IgD-negative memory B cell (primary cell): ENCODE measurements around the gene EBF3. TPM values are rescaled to one million over a fixed set of nuclear protein-coding genes. Genes with fewer than 3 reads are reported as not detected.
A peak's percentile ranks its signal among the peaks of the same experiment; 100 is the strongest.

Experiments used
- H3K27ac Mint-ChIP-seq, 3 donors: one replicate each; pipeline ENCODE4 v1.8.0; 2020 to 2022; ENCODE audit warnings: mild to moderate bottlenecking in 3 of 3, mixed read lengths in 3 of 3, moderate library complexity in 1 of 3
- H3K27me3 Mint-ChIP-seq: one replicate; pipeline ENCODE4 v1.8.0; 2021; ENCODE audit warnings: mixed read lengths
- H3K36me3 Mint-ChIP-seq: one replicate; pipeline ENCODE4 v1.8.0; 2020; ENCODE audit warnings: mild to moderate bottlenecking, mixed read lengths
- H3K4me1 Mint-ChIP-seq, 3 donors: one replicate each; pipeline ENCODE4 v1.8.0; 2020 to 2022; ENCODE audit warnings: mixed read lengths in 3 of 3, mild to moderate bottlenecking in 1 of 3
- H3K4me3 Mint-ChIP-seq, 4 donors: one replicate each; pipeline ENCODE4 v1.8.0; 2020 to 2022; ENCODE audit warnings: mild to moderate bottlenecking in 4 of 4, mixed read lengths in 4 of 4, moderate library complexity in 3 of 4
- H3K9me3 Mint-ChIP-seq, 3 donors: one replicate each; pipeline ENCODE4 v1.8.0; 2020 to 2021; ENCODE audit warnings: mixed read lengths in 3 of 3, mild to moderate bottlenecking in 1 of 3
- polyA plus RNA-seq: library from polyadenylated mRNA; unstranded; fragments of 300-500 nt; fragmentation: Illumina TruSeq; gene quantifications from one replicate; pipeline ENCODE4 v1.2.3, GENCODE V29; 2021

EBF3 gene
- polyA plus RNA-seq, 1 donor from 2014 or later, result not detected

DNA sequence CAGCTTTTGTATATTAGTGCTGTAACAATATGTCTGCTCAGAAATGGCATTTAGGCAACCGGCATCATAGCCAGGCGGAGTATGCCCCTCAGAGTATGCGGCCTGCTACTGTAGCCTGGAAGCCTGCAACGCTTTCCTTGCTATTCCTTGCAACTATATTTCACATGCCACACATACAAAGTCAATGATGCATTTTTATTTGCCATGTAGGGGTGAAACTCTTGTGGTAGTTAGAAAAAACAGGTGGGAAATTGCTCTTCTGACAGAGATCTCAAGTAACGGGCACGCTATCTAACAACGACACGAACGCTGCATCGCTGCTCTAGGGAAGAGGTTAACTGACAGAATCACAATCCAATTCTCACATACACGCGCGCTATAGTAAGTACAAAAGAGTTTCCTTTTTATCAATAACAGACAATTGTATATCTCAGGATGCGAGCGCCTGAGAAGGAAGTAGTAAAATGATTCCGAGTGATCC, 5.9 kb downstream of the EBF3 start:
- Mint-ChIP-seq H3K4me1 (peaks cover 5 to 11% (median 10%) of the 10 kb centered on the region in 3 donors), H3K36me3 (no peaks in the 10 kb centered on the region), H3K27me3 (peaks cover 43% of the 10 kb centered on the region), H3K9me3 (peaks cover 0 to 10% (median 0%) of the 10 kb centered on the region in 3 donors), H3K27ac (peak overlapping the region in 2 of 3 donors; percentile 67 to 68), H3K4me3 (peak overlapping the region in 3 of 4 donors; percentile 4 to 76 (median 36))

DNA sequence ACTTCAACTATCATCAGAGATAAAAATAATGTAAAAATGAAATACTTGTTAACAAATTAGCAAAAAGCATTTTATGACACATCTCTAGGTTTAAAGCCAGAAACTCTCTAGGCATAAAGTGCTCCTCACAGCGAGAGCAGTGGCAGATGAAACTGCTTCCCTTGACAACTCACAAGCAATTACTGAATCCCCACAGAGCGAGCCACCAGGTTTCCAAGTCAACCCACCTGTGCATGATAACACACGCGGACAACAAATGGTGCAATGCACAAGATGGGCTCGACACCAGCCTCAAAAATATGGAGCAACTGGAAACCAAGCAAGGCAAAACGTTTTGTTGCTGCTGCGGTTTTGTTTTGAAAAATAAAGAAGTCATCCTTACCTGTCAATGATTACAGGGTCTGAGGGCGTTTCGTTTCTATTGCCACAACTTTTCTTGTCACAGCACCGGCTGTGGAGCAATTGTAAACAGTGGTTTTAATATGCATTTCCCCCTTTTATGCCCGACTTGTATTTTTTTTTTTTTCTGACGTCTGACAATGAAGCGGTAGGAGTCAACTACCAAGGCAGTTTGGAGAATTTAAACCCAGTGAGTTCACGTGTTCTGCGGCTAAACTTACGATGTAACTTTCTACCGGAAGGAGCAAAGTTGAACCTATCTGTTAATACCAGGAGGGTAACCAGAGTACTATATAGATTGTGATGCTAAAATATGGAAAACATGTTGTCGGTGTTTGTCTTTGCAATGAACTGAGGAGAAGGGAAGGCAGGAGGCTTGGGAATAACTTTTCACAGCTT, 7.0 kb downstream of the EBF3 start:
- Mint-ChIP-seq H3K27ac (peak overlapping the region in 1 of 3 donors; percentile 48), H3K27me3 (peaks cover 36% of the 10 kb centered on the region), H3K4me3 (no peak overlapping the region), H3K9me3 (peaks cover 0 to 10% (median 0%) of the 10 kb centered on the region in 3 donors), H3K36me3 (no peaks in the 10 kb centered on the region), H3K4me1 (peaks cover 0 to 6% (median 4%) of the 10 kb centered on the region in 3 donors)

DNA sequence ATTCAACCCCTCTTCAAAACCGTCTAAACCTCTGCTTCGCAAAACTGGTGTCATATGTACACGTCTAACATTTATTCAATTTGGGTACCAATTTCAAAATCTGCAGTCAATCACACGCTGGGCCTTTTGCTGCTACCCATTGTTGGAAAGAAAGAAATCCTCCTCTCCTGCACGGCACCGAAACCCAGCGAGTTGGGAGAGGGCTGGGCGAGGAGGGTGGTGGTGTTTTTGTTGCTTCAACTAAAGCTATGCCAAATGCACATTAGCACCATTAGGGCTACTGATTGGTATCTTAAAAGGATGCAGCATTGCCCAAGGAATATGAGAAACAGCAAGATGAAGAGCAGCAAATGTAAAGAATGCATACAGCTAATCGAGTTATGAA, 7.8 kb downstream of the EBF3 start:
- Mint-ChIP-seq H3K4me1 (peaks cover 0 to 6% (median 4%) of the 10 kb centered on the region in 3 donors), H3K4me3 (no peak overlapping the region), H3K27me3 (peaks cover 29% of the 10 kb centered on the region), H3K36me3 (no peaks in the 10 kb centered on the region), H3K27ac (peak overlapping the region in 1 of 3 donors; percentile 48), H3K9me3 (peaks cover 0 to 8% (median 0%) of the 10 kb centered on the region in 3 donors)

DNA sequence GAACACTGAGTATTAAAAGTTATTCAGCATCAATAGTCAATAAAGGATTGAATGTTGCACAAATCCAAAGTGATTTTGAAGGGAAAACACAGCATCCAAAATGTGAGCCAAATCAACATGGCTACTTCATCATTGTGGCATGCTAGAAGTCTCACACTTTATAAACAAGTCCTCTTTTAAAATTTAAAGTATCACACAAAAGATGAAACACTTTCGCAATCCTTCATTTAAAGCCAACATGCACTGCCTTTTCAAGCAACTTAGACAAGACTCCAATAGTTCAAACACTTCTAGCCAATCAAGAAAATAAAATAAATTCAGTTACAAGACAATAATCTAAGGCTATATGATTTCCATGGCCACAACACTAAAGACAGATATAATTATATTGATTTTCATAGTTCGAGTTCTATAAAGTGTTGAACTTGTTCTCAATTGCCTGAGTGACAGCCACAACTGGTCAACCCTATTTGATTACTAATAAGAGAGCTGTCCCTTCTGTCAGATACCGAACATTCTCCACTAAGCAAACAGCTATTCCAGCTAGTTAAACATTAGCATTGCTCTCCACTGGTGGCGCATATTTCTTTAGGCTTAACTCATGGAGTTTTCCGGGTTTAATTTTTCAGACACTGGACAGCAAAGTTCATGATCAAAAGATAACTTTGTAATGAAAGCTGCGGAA, 8.3 kb downstream of the EBF3 start:
- Mint-ChIP-seq H3K27ac (peak overlapping the region in 1 of 3 donors; percentile 48), H3K36me3 (no peaks in the 10 kb centered on the region), H3K9me3 (peaks cover 0 to 7% (median 0%) of the 10 kb centered on the region in 3 donors), H3K4me3 (no peak overlapping the region), H3K4me1 (peaks cover 0 to 6% (median 4%) of the 10 kb centered on the region in 3 donors), H3K27me3 (peaks cover 24% of the 10 kb centered on the region)

DNA sequence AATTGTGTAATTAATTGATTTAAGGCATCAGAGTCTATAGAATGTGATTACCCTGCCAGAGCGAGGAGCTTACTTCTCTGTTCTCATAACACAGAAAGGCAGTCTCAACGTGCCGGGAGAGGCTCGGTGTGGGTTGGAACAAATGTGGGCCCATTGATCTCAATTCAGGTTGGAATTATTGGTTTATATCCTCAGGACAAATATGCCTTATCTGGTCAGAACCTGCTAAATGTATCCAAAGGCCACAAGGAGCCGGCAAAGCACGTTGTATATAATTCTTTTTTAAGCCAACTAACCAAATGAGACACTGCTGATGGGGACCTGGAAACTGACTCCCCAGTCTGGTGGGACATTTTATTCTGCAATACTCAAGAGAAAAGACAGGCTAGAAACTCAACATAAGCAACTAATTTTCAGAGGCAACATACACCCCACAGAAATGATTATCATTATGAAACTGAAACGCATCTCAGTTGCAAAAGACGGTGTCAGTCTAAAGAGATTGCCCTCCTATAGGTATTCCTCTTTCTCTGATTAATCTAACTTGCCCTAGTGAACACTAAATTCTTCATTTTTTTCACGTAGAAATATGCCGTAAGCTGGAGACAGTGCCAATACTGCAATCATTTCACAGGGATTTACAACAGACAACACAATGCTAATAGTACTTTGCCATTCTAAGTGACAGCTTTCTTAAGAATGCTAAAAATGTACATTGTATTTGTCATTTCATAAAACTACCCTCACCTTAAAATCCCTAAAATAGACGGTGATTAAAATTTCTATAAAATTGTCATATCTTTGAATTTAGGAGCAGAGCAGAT, 9.4 kb downstream of the EBF3 start:
- H3K27me3 Mint-ChIP-seq, result peaks cover 17% of the 10 kb centered on the region
- H3K4me1 Mint-ChIP-seq, result peaks cover 0 to 4% (median 4%) of the 10 kb centered on the region in 3 donors
- no peak overlapping the region for H3K27ac Mint-ChIP-seq
- peaks cover 0 to 7% (median 0%) of the 10 kb centered on the region in 3 donors for H3K9me3 Mint-ChIP-seq
- no peak overlapping the region for H3K4me3 Mint-ChIP-seq
- no peaks in the 10 kb centered on the region for H3K36me3 Mint-ChIP-seq

DNA sequence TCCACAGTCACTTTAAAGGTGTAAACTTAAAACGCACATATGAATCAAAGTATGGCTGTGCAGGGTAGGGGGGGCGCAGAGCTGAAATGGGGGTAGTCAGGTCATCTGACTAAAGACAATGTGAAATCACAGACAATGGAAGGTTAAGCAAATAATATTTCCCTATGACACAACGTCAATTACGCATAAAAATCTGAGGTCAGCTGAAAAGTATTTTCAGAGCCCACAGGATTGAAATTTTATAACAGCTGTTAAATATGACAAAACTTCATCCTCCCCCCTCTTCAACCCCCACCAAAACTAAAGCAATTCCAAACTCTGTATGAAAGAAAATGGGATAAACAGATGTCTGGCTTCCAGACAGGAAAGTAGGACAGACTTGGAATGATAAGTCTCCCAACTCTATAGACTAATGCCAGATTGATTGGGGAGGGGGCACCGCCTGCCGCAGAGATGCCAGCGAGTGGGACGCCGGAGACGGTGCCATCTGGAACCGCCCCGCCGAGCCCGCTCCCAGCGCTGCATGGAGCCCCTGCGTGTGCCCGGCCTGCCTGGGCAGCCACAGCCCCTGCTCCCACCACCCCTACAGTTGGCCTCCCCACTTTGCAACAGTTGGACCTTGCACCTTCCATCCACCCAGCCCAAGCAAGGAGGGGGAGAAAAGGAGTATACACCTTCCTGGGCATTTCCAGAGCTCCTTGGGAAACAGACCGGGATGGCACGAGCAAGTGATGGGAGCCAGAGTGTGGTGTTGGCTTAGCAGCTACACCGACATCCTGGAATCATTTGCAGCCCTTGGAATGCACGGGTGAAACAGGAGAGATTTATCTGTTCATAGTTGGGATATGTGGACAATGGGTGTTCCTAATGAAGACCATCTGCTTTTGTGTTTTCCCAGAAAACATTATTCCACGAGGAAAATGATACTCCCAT, 10.7 kb downstream of the EBF3 start:
- Mint-ChIP-seq H3K9me3 (peaks cover 0 to 6% (median 0%) of the 10 kb centered on the region in 3 donors), H3K27ac (no peak overlapping the region), H3K36me3 (no peaks in the 10 kb centered on the region), H3K4me3 (no peak overlapping the region), H3K4me1 (peaks cover 0 to 3% (median 3%) of the 10 kb centered on the region in 3 donors), H3K27me3 (peaks cover 16% of the 10 kb centered on the region)

DNA sequence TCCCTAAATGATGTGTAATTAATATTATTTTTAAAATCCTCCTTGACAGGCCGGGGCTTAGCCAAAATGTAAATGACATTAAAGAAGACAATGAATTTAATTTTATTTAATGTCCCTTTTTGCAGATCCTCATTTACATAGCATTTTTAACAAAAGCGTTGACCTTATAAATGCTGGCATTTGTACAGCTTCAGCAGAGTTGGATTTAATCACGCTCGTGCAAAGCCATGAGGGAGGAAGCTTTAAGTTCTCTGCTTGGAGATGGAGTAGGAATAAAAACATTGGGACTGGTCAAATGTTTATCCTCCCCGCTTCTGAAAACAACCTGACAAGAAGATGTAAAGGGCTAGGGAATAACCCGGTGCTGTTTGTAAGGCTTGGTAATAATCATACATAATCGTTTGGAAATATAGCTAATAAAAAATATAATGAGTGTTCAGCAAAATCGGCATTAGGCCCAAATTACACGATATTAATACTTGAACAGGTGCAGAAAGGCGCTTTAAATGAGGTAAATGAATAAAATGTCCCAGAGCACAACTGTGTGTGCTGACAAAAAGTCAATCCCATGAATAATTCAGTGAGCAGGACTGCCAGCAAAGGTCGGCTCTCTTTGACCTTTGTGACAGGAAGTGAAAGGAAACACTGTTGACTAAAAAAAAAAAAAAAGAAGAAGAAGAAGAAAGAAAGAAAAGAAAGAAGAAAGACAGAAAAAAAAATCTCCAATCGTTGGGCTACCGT, 11.5 kb downstream of the EBF3 start:
- Mint-ChIP-seq H3K36me3 (no peaks in the 10 kb centered on the region), H3K4me3 (no peak overlapping the region), H3K27me3 (peaks cover 12% of the 10 kb centered on the region)

DNA sequence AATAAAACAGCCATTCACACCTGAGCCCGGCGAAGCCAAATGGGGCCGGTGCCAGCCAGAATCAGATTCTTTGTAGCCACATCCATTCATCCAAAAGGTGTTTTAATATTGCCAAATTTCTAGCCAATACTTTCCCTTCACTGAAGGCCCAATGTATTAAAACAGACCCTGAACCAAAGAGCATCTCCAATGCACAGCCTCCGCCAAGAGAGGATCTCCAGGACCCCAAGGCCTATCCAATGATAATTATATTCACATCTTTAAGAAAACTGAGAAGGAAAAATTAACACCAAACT, 12.2 kb downstream of the EBF3 start:
- Mint-ChIP-seq H3K4me1 (no peaks in the 10 kb centered on the region), H3K36me3 (no peaks in the 10 kb centered on the region), H3K4me3 (no peak overlapping the region), H3K27me3 (peaks cover 7% of the 10 kb centered on the region), H3K9me3 (peaks cover 0 to 2% (median 0%) of the 10 kb centered on the region in 3 donors), H3K27ac (no peak overlapping the region)

More for the DNA sequence above, 11.5 kb downstream of the EBF3 start:
- Mint-ChIP-seq H3K9me3 (peaks cover 0 to 2% (median 0%) of the 10 kb centered on the region in 3 donors), H3K4me1 (no peaks in the 10 kb centered on the region), H3K27ac (no peak overlapping the region)

DNA sequence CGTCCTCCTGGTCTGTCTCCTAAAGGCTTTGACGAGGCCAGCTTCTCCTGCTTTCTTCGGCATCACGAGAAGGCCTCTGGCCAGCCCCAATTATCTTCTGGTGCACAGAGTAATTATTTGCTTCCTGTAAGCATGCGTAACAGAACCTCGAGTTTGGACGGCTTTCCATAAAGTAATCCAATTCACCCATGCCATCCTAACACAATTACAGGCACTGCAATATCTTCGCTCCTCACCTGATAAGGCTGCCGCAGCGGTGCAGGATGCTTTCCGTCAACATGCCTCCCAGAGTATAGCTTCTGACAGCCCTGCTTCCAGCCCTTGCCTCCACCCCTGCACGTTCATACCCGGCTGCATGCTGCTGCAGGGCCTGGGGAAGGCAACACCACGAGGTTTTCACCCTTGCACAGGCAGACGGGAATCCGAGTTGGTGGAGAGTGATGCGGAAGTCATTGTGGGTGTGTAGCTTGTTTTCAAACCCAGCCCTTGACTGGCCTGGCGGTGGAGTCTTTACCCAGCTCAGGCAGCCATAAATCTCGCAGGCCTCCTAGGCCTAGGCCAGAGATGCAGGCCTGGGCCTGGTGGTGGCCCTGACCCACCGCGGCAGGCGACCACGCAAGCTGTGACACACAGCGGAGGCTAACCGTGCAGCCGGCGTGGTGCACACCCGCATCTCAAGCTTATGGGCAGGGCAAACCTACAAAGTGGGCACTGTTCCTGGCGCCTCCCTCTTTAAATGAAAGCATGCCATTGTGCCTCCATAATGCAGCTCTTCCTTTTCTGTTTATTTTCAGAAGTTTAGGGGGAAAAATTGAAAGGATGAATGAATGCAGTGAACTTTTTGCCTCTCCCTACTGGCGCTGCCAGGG, 12.7 kb downstream of the EBF3 start:
- Mint-ChIP-seq H3K9me3 (no peaks in the 10 kb centered on the region), H3K27ac (peak overlapping the region in 1 of 3 donors; percentile 86), H3K27me3 (peaks cover 6% of the 10 kb centered on the region)

DNA sequence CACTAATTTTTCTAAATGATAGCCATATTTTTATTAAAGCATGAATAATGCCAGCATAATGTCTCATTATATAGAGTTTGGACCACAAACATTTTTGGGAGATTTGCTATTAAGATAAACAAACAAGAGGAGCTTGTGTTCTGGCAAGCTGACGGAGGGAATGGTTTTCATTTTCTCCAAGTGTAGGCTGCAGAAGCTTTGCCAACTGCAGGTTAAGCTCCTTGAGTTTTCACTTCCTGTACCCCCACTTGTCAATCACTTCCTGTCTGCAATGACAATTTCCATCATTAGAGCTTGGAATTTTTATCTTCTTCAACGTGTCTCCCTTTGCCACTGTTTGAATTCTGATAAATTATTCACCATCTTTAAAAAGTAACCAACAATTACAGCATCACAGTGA, 13.4 kb downstream of the EBF3 start:
- no peak overlapping the region for H3K27ac Mint-ChIP-seq
- no peaks in the 10 kb centered on the region for H3K4me1 Mint-ChIP-seq
- no peak overlapping the region for H3K4me3 Mint-ChIP-seq
- H3K9me3 Mint-ChIP-seq, result no peaks in the 10 kb centered on the region
- no peaks in the 10 kb centered on the region for H3K36me3 Mint-ChIP-seq
- peaks cover 8% of the 10 kb centered on the region for H3K27me3 Mint-ChIP-seq

More for the DNA sequence above, 12.7 kb downstream of the EBF3 start:
- H3K4me1 Mint-ChIP-seq, result no peaks in the 10 kb centered on the region
- H3K4me3 Mint-ChIP-seq, result no peak overlapping the region
- H3K36me3 Mint-ChIP-seq, result no peaks in the 10 kb centered on the region

DNA sequence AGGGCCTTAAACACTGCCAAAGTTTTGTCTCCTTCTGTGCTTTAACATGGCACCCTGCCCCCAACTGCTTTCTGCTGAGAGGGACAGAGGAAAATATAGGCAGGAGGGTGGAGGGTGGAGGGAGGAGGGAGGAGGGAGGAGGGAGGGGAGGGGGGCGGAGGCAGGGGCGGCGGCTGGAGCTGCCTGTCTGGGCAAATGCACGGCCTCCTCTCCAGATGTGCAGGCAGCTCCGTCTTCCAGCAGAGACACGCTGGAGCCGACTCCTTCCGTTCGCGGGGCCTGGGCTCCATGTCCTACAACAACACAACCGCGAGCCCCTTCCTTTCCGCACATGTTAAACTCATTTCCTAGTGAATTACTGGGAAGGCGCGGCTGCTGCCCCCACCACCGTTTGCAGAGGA, 14.2 kb downstream of the EBF3 start:
- H3K9me3 Mint-ChIP-seq, result no peaks in the 10 kb centered on the region
- H3K4me1 Mint-ChIP-seq, result no peaks in the 10 kb centered on the region
- H3K27ac Mint-ChIP-seq, result no peak overlapping the region
- H3K4me3 Mint-ChIP-seq, result no peak overlapping the region
- peaks cover 6% of the 10 kb centered on the region for H3K27me3 Mint-ChIP-seq
- H3K36me3 Mint-ChIP-seq, result no peaks in the 10 kb centered on the region

DNA sequence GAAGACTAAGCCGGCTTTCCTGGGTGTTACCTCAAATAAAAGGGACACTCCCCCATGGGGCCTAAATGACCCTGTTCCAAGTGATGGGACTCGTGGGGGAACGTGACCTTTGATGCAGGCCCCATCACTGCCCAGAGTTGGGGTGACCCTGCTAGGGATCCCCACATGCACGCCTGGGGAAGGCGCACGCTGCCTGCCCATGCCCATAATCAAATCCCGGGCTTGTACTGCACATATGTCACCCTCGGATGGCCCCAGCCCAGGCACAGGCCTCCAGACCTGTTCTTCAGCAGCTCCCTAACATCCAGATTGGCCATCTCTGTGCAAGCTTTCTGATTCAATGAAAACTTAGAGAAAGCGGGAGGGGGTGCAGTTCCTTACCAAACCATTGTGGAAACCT, 14.7 kb downstream of the EBF3 start:
- H3K4me3 Mint-ChIP-seq, result no peak overlapping the region

DNA sequence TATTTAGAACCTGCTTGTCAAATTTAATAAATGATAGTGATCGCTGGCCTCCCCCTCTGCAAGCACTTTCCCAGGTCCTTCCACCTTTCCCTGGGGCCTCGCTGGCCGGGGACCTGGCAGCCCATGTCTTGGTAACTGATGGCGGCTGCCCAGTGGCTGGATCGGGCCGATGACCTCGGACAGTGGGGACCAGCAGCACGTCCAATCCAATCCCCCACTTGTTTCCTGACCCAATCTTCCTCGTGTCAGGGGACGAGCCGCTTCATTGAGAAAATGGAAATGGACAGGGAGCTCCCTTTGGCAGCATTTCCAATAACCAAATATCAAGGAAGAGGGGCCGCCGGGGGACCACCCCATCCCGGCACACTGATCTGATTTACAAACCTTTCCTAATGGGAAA, 17.2 kb downstream of the EBF3 start:
- Mint-ChIP-seq H3K9me3 (no peaks in the 10 kb centered on the region), H3K4me1 (no peaks in the 10 kb centered on the region), H3K4me3 (no peak overlapping the region), H3K27me3 (peaks cover 2% of the 10 kb centered on the region), H3K27ac (no peak overlapping the region), H3K36me3 (no peaks in the 10 kb centered on the region)

More for the DNA sequence above, 14.7 kb downstream of the EBF3 start:
- H3K27me3 Mint-ChIP-seq, result peaks cover 5% of the 10 kb centered on the region
- H3K9me3 Mint-ChIP-seq, result no peaks in the 10 kb centered on the region
- H3K36me3 Mint-ChIP-seq, result no peaks in the 10 kb centered on the region
- no peak overlapping the region for H3K27ac Mint-ChIP-seq
- no peaks in the 10 kb centered on the region for H3K4me1 Mint-ChIP-seq
